ENCODE data around the gene HRH1.

Gene HRH1

GRCh38 chr3:11260460-11260859, 106.2 kb downstream of the HRH1 start:
- Mint-ChIP-seq H3K27ac (no peak overlapping the region), H3K4me3 (no peak overlapping the region), H3K9me3 (no peaks in the 10 kb centered on the region), H3K36me3 (ENCODE audit: low read depth) (peaks cover 2% of the 10 kb centered on the region), H3K4me1 (ENCODE audit: low read depth) (no peaks in the 10 kb centered on the region), H3K27me3 (ENCODE audit: low read depth) (peaks cover 8% of the 10 kb centered on the region)
- DNase-seq (ENCODE audit: low spot score): no peak

DNA sequence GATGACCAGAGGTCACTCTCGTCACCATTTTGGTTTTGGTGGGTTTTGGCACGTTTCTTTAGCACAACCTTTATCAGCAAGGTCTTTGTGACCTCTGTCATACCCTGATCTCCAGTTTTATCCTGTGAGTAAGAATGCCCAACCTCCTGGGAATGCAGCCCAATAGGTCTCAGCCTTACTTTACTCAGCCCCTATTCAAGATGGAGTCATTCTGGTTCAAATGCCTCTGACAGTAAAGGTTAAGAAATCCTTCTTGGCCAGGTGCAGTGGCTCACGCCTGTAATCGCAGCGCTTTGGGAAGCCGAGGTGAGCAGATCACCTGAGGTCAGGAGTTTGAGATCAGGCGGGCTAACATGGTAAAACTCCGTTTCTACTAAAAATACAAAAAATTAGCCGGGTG, 114.7 kb downstream of the HRH1 start:
- Mint-ChIP-seq H3K9me3 (no peaks in the 10 kb centered on the region), H3K4me3 (no peak overlapping the region), H3K4me1 (ENCODE audit: low read depth) (peaks cover 22% of the 10 kb centered on the region), H3K36me3 (ENCODE audit: low read depth) (peaks cover 3% of the 10 kb centered on the region), H3K27me3 (ENCODE audit: low read depth) (peaks cover 8% of the 10 kb centered on the region), H3K27ac (no peak overlapping the region)
- no peak for DNase-seq (ENCODE audit: low spot score)

- H3K27me3 Mint-ChIP-seq (ENCODE audit: low read depth): peaks cover 2% of the 10 kb centered on the region
- peaks cover 11% of the 10 kb centered on the region for H3K9me3 Mint-ChIP-seq
- DNase-seq (ENCODE audit: low spot score): peak; percentile 97
- H3K4me3 Mint-ChIP-seq: peak within 1 kb of the TSS; percentile 92
- peak within 1 kb of the TSS; percentile 95 for H3K27ac Mint-ChIP-seq
- H3K36me3 Mint-ChIP-seq (ENCODE audit: low read depth): peaks cover 31% of the 10 kb centered on the region
- peaks cover 48% of the 10 kb centered on the region for H3K4me1 Mint-ChIP-seq (ENCODE audit: low read depth)
These were observed 118.0 kb downstream of the HRH1 start, which contains the start of gene ATG7 for GRCh38 chr3:11271986-11272904. Gene ATG7 (plus strand): TSS chr3:11272397. CDS start chr3:11298696, 26,299 bp downstream.

DNA sequence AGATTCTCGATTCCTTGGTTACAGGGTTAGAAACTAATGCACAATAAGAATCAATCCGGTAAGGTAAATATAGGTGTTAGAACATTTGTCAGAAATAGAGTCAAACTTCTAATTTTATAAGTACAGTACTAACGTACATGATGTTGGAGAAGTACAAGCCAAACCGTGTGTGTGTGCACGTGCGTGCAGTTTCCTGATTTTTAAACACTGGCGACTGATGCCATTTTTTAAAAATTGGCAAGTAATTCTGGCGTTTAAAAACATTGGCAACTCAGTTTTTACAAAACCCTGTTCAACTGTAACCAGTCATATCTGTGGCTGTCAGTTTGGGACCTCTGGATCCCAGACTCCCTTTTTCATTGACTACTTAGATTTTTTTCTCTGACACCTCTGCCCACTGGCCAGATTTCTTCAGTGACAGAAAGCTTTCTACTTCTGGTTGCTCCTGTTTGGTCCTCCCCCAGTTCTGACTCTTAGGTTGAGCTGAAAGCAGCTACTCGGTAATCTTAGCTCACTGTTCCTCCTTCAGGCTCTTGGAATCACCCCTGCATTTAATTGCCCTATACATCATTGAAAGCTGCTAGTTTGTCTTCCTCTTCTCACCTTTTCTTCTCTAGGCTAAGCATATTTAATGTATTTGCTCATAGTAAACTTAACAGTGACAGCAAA, 118.7 kb downstream of the HRH1 start:
- peak overlapping the region; percentile 95 for H3K27ac Mint-ChIP-seq
- H3K9me3 Mint-ChIP-seq: peaks cover 13% of the 10 kb centered on the region
- H3K27me3 Mint-ChIP-seq (ENCODE audit: low read depth): no peaks in the 10 kb centered on the region
- peak overlapping the region; percentile 92 for H3K4me3 Mint-ChIP-seq
- peaks cover 36% of the 10 kb centered on the region for H3K36me3 Mint-ChIP-seq (ENCODE audit: low read depth)
- no peak for DNase-seq (ENCODE audit: low spot score)
- H3K4me1 Mint-ChIP-seq (ENCODE audit: low read depth): peaks cover 48% of the 10 kb centered on the region

DNA sequence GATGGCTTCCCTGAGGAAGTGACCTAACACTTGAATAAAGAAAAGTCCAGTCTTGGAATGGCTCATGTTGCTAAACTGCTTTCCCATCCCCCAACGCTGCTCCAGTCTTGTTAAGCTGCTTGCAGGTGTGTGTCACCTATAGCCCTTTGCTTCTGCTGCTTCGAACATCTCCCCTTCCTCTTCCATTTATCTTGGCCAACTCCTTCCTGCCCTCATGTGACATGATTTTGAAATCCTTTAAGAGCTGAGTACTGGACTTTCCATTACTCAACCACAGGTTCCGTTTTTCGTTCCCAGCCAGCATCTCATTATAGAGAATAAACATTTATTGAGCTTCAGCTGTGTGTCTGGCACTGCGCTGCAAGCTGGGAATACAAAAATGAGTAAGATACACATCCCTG, 119.6 kb downstream of the HRH1 start:
- H3K9me3 Mint-ChIP-seq: peaks cover 13% of the 10 kb centered on the region
- H3K27ac Mint-ChIP-seq: peak overlapping the region; percentile 95
- peak overlapping the region; percentile 92 for H3K4me3 Mint-ChIP-seq
- peaks cover 54% of the 10 kb centered on the region for H3K4me1 Mint-ChIP-seq (ENCODE audit: low read depth)
- H3K27me3 Mint-ChIP-seq (ENCODE audit: low read depth): no peaks in the 10 kb centered on the region
- DNase-seq (ENCODE audit: low spot score): no peak
- peaks cover 45% of the 10 kb centered on the region for H3K36me3 Mint-ChIP-seq (ENCODE audit: low read depth)

DNA sequence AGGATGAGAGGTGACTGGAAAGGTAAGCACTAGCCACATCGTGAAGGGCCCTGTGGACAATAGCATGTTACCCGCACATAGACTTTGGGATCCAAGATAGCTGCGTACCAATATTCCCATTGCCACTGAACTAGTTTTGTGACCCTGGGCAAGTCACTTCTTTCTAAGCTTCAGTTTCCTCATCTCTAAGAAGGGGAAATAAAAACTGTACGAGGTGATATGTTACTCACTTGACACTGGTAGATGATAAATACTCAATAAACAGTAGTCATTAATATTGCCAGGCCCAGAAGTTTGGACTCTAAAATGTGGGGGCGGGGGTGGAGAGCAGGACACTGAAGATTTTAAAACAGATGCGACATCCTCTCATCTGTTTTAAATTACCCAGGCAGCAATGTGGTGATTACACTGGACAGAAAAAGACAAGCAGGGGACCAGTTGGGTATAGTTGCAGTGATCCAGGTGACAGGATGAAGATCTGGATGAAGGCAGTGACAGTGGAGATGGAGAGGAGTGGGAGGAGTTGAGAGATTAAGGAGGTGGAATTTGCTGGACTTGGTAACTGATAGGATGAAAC, 120.4 kb downstream of the HRH1 start:
- DNase-seq (ENCODE audit: low spot score): no peak
- no peaks in the 10 kb centered on the region for H3K27me3 Mint-ChIP-seq (ENCODE audit: low read depth)
- peak overlapping the region; percentile 48 for H3K4me3 Mint-ChIP-seq
- peaks cover 13% of the 10 kb centered on the region for H3K9me3 Mint-ChIP-seq
- H3K36me3 Mint-ChIP-seq (ENCODE audit: low read depth): peaks cover 47% of the 10 kb centered on the region
- H3K27ac Mint-ChIP-seq: peak overlapping the region; percentile 74
- H3K4me1 Mint-ChIP-seq (ENCODE audit: low read depth): peaks cover 54% of the 10 kb centered on the region

- H3K4me1 Mint-ChIP-seq (ENCODE audit: low read depth): peaks cover 50% of the 10 kb centered on the region
- H3K27me3 Mint-ChIP-seq (ENCODE audit: low read depth): no peaks in the 10 kb centered on the region
- H3K27ac Mint-ChIP-seq: no peak overlapping the region
- H3K9me3 Mint-ChIP-seq: peaks cover 13% of the 10 kb centered on the region
- no peak overlapping the region for H3K4me3 Mint-ChIP-seq
- H3K36me3 Mint-ChIP-seq (ENCODE audit: low read depth): peaks cover 53% of the 10 kb centered on the region
- DNase-seq (ENCODE audit: low spot score): no peak
These were observed 121.6 kb downstream of the HRH1 start for GRCh38 chr3:11275926-11276325.

DNA sequence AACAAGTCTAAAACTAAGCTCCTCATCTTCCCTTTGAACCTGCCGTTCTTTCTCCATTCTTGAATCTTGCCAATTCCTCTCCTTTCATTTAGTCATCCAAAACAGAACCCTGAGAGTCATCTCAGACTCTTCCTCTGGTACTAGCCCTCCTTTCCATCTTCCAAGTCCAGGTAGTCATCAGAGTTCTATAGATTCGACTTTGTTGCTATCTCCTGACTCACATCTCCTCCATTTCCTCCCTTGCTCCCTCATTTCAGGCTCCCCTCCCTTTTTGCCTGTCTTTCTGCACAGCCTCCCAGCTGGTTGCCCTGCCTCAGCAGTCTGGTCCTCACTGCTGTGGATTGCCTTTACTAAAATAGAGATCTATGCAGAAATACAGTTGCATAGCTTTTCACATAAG, 122.6 kb downstream of the HRH1 start:
- DNase-seq (ENCODE audit: low spot score): no peak
- Mint-ChIP-seq H3K4me1 (ENCODE audit: low read depth) (peaks cover 47% of the 10 kb centered on the region), H3K36me3 (ENCODE audit: low read depth) (peaks cover 56% of the 10 kb centered on the region), H3K27me3 (ENCODE audit: low read depth) (no peaks in the 10 kb centered on the region), H3K9me3 (peaks cover 13% of the 10 kb centered on the region), H3K4me3 (no peak overlapping the region), H3K27ac (no peak overlapping the region)

DNA sequence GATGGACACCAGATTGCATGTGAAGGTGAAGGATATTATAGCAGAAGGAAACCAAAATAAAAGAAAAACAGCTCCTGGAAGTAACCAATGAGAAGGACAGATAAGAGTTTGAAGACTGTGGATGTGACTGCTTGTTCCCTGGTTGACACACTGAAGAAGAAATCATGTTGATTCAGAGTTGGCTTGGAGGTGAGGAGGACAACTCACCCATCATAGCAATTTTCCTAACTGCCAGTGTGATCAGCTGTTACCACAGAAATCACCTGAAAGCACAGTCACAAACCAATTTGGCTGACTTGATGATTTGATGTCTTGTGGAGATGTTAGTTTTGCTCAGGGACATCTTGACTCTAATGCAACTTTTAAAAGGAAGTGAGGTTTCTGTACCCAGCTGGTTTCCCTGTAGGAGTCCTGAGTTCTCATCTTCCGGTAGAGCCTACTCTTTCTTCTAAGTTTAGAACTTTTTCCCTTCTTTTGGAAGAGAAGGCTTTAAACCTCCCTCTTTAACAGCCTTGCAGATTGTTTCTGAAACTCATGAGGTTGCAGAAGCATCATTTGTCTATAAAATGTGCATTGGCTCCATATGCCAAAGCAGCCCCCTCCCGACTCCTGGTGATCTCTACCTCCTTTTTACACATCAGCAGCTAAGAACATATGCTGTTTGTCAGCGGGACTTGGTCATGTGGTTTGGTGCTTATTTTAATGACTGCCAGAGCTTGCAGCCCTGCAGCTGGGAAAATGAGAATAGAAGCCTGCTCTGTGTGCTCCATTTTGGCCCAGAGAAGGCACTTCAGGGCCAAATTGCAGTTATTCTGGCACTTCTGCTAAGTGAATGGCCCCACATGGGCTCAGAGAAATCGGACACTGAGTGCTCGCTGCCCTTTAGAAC, 128.2 kb downstream of the HRH1 start:
- Mint-ChIP-seq H3K9me3 (no peaks in the 10 kb centered on the region), H3K4me1 (ENCODE audit: low read depth) (peaks cover 14% of the 10 kb centered on the region), H3K27me3 (ENCODE audit: low read depth) (no peaks in the 10 kb centered on the region), H3K27ac (peak overlapping the region; percentile 23), H3K4me3 (no peak overlapping the region), H3K36me3 (ENCODE audit: low read depth) (peaks cover 41% of the 10 kb centered on the region)
- no peak for DNase-seq (ENCODE audit: low spot score)

- peaks cover 18% of the 10 kb centered on the region for H3K4me1 Mint-ChIP-seq (ENCODE audit: low read depth)
- peaks cover 37% of the 10 kb centered on the region for H3K36me3 Mint-ChIP-seq (ENCODE audit: low read depth)
- no peaks in the 10 kb centered on the region for H3K9me3 Mint-ChIP-seq
- no peak overlapping the region for H3K4me3 Mint-ChIP-seq
- H3K27me3 Mint-ChIP-seq (ENCODE audit: low read depth): no peaks in the 10 kb centered on the region
- DNase-seq (ENCODE audit: low spot score): no peak
- H3K27ac Mint-ChIP-seq: no peak overlapping the region
These were observed 128.8 kb downstream of the HRH1 start for GRCh38 chr3:11283139-11283475.

GRCh38 chr3:11284011-11284410, 129.7 kb downstream of the HRH1 start:
- Mint-ChIP-seq H3K9me3 (no peaks in the 10 kb centered on the region), H3K4me1 (ENCODE audit: low read depth) (peaks cover 20% of the 10 kb centered on the region), H3K36me3 (ENCODE audit: low read depth) (peaks cover 32% of the 10 kb centered on the region), H3K27ac (no peak overlapping the region), H3K4me3 (no peak overlapping the region), H3K27me3 (ENCODE audit: low read depth) (no peaks in the 10 kb centered on the region)
- DNase-seq (ENCODE audit: low spot score): no peak

DNA sequence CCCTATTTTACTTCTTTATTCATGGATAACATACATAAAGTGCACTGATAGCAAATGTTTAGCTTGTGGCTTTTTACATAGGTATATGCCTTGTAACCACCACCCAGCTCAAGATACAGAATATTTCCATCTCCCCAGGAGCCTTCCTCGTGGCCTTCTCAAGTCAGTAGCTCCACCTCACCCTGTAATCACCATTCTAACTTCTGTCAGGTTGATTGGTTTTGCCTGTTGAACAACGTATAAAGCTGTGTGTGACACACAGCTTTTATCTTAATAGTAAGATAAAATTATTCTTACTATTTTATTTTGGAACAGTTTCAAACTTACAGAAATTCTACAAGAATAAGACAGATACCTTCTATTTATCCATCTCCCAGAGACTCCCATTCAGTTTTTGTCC, 131.2 kb downstream of the HRH1 start:
- Mint-ChIP-seq H3K9me3 (no peaks in the 10 kb centered on the region), H3K27me3 (ENCODE audit: low read depth) (no peaks in the 10 kb centered on the region), H3K4me3 (no peak overlapping the region), H3K27ac (no peak overlapping the region), H3K4me1 (ENCODE audit: low read depth) (peaks cover 32% of the 10 kb centered on the region), H3K36me3 (ENCODE audit: low read depth) (peaks cover 35% of the 10 kb centered on the region)
- no peak for DNase-seq (ENCODE audit: low spot score)

DNA sequence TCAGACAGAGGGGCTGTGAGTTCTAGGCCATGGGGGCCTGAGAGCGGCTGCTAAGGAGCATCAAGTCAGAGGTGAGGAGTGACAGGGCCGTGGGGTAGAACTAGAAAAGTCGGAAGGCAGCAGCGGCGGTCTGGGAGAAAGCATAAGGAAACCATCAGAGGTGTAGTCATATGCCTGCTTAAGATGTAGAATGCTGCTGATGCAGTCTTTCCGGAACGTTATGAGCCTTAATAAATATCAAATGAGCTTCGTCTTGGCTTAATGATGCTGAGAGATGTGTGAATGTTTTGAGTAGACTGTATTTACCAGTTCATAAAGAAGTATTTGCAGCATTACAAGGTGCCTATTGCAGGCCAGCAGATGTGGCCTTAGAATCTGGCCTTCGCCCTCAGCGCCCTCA, 133.1 kb downstream of the HRH1 start:
- no peak overlapping the region for H3K4me3 Mint-ChIP-seq
- H3K4me1 Mint-ChIP-seq (ENCODE audit: low read depth): peaks cover 46% of the 10 kb centered on the region
- peaks cover 31% of the 10 kb centered on the region for H3K36me3 Mint-ChIP-seq (ENCODE audit: low read depth)
- no peaks in the 10 kb centered on the region for H3K9me3 Mint-ChIP-seq
- no peak for DNase-seq (ENCODE audit: low spot score)
- H3K27ac Mint-ChIP-seq: peak overlapping the region; percentile 21
- H3K27me3 Mint-ChIP-seq (ENCODE audit: low read depth): no peaks in the 10 kb centered on the region

Measured in T-helper 2 cell treated with Interferon-gamma antibody and Interleukin-4, amounts not matched to agents 5 μg/mL and 100 μg/mL, for 36 hours (primary cell).